PFSK-1 (cell line): ENCODE data around the gene MACROD1.

ENCODE experiments used
- FOXP2 ChIP-seq: optimal IDR thresholded peaks from 2 replicates; pipeline ENCODE3; 2011; ENCODE audit warnings: borderline replicate concordance, control low read depth, inconsistent platforms; ENCODE audit not compliant: insufficient read depth; ENCODE audit errors: extremely low read length, extremely low read depth
- POLR2AphosphoS5 ChIP-seq: IDR thresholded peaks from 2 replicates; pipeline ENCODE4 v1.6.1; 2012; ENCODE audit warnings: low read depth, mild to moderate bottlenecking, control low read depth, low read length, moderate library complexity
- SIN3A ChIP-seq: IDR thresholded peaks from 2 replicates; pipeline ENCODE4 v1.6.1; 2012; ENCODE audit warnings: mild to moderate bottlenecking, low read length, moderate library complexity, borderline replicate concordance; ENCODE audit not compliant: insufficient read depth
- TAF1 ChIP-seq: IDR thresholded peaks from 2 replicates; pipeline ENCODE4 v1.6.1; 2012; ENCODE audit warnings: low read length, control low read depth, borderline replicate concordance; ENCODE audit not compliant: insufficient read depth
- TF ChIP-seq, protein P1 (sequence below), 2 experiments: IDR thresholded peaks; 2 replicates each; pipeline versions ENCODE4 v1.6.1 to v1.8.0; 2011 to 2012; ENCODE audit warnings: low read depth in 2 of 2, low read length in 2 of 2, control low read depth in 1 of 2, inconsistent platforms in 1 of 2, mild to moderate bottlenecking in 1 of 2, moderate library complexity in 1 of 2; ENCODE audit not compliant: insufficient read depth in 1 of 2

Gene MACROD1

DNA sequence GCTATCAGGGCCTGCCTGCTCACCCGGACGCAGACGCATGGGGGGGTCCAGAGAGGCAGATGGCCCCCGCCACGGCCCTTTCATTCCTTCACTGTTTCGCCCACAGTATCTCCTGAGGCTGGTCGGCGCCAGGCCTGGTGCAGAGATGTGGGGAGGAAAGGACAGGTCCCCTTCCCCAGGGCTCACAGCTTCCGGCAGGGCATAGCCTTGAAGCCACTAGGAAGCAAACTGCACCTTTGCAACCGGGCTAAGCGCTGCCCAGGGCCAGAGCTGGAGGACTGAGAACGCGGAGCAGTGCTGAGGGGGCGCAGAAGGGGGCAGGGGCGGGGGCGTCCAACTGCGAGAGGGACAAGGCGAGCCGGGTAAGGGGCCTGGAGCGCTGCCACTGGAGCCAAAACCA is 150.4 kb downstream of the MACROD1 start:
- TF ChIP-seq SIN3A (no peak), POLR2AphosphoS5 (no peak), TAF1 (no peak), FOXP2 (no peak)
- TF ChIP-seq, protein P1, sequence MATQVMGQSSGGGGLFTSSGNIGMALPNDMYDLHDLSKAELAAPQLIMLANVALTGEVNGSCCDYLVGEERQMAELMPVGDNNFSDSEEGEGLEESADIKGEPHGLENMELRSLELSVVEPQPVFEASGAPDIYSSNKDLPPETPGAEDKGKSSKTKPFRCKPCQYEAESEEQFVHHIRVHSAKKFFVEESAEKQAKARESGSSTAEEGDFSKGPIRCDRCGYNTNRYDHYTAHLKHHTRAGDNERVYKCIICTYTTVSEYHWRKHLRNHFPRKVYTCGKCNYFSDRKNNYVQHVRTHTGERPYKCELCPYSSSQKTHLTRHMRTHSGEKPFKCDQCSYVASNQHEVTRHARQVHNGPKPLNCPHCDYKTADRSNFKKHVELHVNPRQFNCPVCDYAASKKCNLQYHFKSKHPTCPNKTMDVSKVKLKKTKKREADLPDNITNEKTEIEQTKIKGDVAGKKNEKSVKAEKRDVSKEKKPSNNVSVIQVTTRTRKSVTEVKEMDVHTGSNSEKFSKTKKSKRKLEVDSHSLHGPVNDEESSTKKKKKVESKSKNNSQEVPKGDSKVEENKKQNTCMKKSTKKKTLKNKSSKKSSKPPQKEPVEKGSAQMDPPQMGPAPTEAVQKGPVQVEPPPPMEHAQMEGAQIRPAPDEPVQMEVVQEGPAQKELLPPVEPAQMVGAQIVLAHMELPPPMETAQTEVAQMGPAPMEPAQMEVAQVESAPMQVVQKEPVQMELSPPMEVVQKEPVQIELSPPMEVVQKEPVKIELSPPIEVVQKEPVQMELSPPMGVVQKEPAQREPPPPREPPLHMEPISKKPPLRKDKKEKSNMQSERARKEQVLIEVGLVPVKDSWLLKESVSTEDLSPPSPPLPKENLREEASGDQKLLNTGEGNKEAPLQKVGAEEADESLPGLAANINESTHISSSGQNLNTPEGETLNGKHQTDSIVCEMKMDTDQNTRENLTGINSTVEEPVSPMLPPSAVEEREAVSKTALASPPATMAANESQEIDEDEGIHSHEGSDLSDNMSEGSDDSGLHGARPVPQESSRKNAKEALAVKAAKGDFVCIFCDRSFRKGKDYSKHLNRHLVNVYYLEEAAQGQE (IDR thresholded peaks at IDR 0.05; ENCODE audit: insufficient read depth in 1 of 2, low read depth in 2 of 2, low read length in 2 of 2), result no peak

- TF ChIP-seq, protein P1 (IDR thresholded peaks at IDR 0.05; ENCODE audit: insufficient read depth in 1 of 2, low read depth in 2 of 2, low read length in 2 of 2), result no peak
- no peak for TF ChIP-seq SIN3A
- TF ChIP-seq TAF1, result no peak
- no peak for TF ChIP-seq POLR2AphosphoS5
- no peak for TF ChIP-seq FOXP2
Measured at GRCh38 chr11:64014356-64014755, 151.6 kb downstream of the MACROD1 start.

- TF ChIP-seq FOXP2 (no peak), POLR2AphosphoS5 (no peak), SIN3A (no peak), TAF1 (no peak)
- TF ChIP-seq, protein P1 (IDR thresholded peaks at IDR 0.05; ENCODE audit: insufficient read depth in 1 of 2, low read depth in 2 of 2, low read length in 2 of 2), result no peak
Measured at GRCh38 chr11:64013141-64013896, 152.6 kb downstream of the MACROD1 start.

DNA sequence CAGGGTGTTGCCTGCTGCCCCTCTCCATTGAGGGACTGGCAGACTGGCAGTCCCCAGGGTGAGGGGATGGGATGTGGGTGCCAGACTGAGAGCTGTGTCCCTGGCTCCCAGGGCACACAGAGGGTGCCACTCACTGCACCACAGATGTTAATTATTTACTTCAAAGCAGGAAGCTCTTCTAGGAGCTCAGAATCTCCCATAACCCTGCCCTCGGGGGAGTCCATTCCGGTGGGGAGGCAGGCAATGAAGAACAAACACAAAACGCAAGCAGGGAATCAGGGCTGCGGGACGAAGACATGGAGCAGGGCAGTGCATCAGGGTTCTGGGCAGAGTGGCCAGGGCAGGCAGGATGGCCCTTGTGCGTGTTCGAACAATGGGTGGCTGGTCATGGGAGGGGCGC is 154.5 kb downstream of the MACROD1 start:
- TF ChIP-seq SIN3A (no peak), FOXP2 (no peak), POLR2AphosphoS5 (no peak), TAF1 (no peak)
- TF ChIP-seq, protein P1 (IDR thresholded peaks at IDR 0.05; ENCODE audit: insufficient read depth in 1 of 2, low read depth in 2 of 2, low read length in 2 of 2), result no peak
